ENCODE results near the gene FHAD1.

The FHAD1 gene

DNA sequence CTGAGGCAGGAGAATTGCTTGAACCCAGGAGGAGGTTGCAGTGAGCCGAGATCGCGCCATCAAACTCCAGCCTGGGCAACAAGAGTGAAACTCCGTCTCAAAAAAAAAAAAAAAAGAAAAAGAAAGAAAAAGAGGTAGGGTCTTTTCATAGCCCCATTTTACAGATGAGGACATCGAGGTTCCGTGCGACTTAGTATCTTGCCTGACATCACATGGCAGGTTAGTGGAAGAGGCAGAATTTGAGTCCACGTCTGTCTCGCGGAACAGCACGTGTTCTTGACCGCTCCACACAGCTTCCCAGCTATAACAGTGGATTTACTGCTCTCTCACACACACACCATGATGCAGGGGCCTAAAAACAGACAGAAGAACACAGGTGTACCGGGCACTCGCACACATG, 192.3 kb downstream of the FHAD1 start:
- DNase-seq (ENCODE audit: low spot score), result no peak

DNA sequence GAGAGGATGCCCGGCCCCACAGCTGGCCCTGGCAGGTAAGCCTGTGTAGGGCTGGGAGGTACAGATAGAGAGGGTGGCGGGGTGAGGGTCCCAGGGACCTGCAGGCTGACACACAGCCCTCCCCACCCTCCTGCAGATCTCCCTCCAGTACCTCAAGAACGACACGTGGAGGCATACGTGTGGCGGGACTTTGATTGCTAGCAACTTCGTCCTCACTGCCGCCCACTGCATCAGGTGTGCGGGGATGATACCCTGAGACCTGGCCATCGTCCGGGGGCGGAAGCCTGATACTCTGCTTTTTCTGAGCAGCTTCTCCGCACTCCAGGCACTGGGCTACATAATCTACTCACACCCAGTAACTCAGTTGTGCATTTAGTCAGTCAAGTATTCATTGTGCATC, 193.3 kb downstream of the FHAD1 start:
- DNase-seq (ENCODE audit: low spot score), result no peak

DNA sequence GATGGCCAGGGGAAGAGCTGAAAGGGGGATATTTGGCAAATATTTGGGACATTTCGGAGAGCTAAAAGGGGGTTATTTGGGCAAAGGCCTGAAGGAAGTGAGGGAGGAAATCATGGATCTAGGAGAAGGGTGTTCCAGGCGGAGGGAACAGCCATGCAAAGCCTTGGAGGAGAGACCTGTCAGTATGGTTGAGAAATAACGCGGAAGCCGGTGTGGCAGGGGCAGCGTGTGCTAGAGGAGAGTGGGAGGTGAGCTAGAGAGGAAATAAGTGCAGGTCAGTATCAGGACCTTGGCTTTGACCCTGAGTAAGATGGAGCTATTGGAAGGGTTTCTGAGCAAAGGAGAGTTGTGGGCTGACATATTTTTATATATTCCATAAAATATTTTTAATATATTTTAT, 194.2 kb downstream of the FHAD1 start:
- no peak for DNase-seq (ENCODE audit: low spot score)

DNA sequence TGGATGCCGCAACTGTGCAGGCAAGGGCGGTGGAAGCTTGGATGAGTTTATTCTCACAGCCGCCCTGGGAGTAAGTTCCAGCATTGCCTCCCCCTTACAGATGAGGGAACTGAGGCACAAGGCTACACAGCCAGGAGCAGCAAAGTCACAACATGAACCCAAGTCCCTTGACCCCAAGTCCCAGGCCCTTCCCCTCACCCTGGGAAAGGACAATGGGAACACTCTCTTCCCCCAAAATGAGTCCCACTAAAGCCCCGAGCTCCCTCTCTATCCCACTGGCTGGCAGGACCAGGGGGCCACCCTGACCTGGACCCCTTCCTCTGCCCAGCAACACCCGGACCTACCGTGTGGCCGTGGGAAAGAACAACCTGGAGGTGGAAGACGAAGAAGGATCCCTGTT, 195.1 kb downstream of the FHAD1 start:
- no peak for DNase-seq (ENCODE audit: low spot score)

DNA sequence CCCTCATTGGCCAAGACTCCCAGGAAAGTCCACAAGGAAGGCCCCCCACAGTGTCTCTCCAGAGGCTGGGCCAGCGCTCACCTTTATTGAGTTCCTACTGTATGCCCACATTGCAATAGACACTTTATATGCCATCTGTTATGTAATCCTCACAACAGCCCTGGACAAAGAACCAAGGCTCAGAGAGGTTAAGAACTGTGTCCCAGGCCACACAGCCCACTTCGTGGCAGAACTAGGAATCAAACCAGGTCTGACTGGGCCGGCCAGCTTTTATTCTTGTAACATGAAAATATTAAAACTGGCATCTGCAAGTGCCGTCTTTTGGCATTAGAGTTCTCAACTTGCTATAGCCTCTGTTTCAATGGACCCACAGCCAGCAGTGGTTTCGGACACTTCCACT, 195.7 kb downstream of the FHAD1 start:
- DNase-seq (ENCODE audit: low spot score), result no peak

DNA sequence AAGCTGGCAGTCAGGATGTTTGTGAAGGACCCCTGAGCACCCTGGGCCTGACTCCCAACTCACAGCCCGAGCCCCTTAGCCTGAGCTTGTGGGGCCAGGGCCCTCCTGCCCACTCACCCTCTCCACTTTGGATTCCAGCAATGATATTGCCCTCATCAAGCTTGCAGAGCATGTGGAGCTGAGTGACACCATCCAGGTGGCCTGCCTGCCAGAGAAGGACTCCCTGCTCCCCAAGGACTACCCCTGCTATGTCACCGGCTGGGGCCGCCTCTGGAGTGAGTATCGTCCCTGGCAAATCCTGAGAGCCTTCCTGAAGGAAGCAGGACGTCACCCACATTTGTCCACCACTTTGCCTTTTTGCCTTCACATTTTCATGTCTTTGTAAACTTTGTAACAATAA, 196.3 kb downstream of the FHAD1 start:
- no peak for DNase-seq (ENCODE audit: low spot score)

DNA sequence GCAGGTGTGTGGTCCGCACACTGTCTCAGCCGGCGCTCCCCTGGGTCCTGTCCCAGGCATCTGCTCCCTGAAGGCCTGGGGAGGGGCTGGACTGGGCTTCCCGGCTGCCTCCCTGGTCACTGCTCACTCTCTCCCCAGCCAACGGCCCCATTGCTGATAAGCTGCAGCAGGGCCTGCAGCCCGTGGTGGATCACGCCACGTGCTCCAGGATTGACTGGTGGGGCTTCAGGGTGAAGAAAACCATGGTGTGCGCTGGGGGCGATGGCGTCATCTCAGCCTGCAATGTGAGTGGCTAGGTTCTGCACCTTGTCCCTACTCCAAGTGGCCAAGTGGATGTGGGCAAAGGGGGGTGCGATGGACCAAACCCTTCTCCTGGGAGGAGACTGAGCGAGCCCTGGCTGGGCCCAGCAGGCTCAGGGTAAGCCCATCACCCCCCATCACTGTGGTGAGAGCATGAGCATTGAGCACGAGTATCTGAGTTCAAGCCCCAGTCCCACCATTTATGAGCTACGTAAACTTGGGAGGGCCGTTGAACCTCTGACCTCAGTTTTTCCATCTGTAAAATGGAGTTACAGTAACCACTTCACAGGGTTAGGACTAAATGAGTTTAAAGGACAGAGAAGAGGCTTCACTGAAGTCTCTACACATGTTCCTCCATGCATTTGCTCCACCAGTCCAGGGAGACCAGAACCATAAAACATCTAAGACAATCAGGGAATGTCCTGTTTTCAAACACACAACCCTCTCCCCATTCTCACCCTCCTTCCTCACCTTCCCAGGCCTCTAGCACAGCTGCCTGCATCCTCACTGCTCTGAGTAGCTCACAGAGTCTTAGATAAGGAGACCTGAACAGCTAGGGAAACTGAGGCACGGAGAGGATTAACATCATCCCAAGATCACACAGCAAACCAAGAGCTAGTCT, 197.7 kb downstream of the FHAD1 start:
- DNase-seq (ENCODE audit: low spot score), result no peak

DNA sequence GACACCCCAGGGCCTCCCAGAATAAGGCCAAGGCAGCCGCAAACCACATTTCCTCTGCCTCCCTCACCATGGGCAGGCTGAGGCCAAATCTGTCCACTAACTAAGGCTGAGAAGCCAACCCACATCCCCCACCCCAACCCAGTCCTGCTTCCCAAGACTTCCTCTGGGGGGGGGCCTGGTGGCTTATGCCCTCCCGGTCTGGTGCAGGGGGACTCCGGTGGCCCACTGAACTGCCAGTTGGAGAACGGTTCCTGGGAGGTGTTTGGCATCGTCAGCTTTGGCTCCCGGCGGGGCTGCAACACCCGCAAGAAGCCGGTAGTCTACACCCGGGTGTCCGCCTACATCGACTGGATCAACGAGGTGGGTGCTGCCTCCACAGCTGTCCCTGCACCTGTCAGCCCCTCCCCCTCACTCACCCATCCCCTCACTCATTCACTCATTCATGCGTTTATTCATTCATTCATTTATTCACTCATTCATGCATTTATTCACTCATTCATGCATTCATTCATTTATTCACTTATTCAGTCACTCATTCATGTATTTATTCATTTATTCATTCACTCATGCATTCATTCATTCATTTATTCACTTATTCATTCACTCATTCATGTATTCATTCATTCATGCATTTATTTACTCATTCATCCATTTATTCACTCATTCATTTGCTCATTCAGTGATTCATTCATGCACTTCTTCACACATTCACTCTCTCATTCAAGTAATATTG, 198.5 kb downstream of the FHAD1 start:
- DNase-seq (ENCODE audit: low spot score), result no peak

DNA sequence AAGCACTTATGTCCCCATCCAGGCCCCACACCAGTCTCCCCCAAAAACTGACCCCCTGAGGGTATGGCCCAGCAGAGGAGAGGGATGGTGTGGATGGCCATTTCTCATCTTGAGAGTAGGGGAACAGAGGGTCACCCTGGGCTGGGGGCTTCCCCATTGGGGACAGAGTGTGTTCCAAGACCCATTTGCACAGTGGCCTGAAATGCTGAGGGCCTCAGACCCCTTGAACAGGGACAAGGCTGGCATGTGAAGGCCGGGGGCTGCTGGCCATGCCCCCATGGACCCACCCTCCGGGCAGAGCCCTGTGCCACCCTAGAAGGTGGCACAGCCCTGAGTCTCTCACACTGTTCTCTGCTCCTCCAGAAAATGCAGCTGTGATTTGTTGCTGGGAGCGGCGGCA, 199.2 kb downstream of the FHAD1 start:
- DNase-seq (ENCODE audit: low spot score), result no peak
